Measurements from ENCODE around the gene MKS1. TPM values are rescaled to one million over a fixed set of nuclear protein-coding genes. Genes with fewer than 3 reads are reported as not detected.
A peak's percentile ranks its signal among the peaks of the same experiment; 100 is the strongest.

The MKS1 gene
- total RNA-seq: 10 to 100 TPM; 11.7 to 44.0 (median 15.0) TPM

DNA sequence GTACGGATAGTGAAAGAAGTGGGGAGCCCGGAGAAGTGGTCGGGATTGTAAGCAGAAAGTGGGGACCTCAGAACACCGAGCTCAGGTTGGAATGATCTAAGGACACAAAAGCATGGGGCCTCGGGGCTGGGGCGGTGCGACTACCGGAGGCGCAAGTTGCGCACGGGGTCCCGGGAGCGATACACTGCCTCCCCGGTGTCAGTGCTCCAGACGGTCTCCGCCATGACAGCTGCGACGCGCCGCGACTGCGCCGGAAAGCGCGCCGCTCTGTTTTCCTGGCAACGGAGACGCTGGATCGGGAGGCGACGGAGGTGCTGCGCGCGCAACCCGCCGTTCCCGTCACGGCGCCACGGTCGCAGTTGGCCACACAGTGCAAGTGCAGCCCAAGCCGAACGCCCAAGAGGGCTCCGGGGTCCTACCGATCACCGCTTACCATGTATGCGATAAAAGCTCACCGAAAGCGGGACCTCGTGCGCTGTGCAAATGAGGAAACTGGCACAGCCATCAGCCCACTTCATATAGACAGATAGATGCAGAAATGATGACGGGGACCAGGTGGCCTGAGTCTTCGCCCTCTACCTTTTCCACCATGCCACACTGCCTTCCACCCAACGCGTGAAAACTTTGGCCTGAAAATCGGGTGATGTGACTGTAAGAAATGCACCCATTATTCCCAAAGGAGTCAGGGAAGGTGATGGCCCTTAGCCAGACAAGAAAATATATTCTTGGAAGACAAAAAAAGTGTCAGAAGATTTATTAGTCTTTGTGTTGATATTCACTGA, at the start of gene MKS1:
MKS1 (minus strand) TSS at position 249 of the 782 bp plus-strand sequence; CDS start at position 224, 25 bp downstream.
- WGBS, 2 donors: 3 to 5% methylated on average over 21 to 51 of the region's 56 CpGs

DNA sequence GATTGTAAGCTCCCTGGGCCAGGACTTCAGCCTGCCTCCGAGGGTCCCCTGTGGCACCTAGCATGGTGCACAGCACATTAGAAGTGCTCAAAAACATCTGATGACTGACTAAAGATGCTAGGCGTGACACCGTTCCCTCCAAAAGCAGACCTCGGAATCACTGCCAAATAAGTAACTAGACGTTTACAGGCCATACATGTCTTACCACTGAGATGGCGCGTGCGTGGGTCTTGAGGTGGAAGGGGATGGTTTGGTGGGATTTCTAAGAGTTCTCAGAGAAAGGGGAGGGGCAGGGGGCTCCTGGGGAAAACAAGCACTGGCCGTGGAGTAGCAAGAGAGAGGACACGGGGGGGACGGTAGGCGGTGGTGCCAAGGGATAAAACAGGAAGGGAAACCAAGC, 49.3 kb upstream of the MKS1 start:
- no peaks in the 10 kb centered on the region for H3K27me3 ChIP-seq
- TF ChIP-seq EP300 (IDR thresholded peaks at IDR 0.05) (no peak), POLR2A (IDR thresholded peaks at IDR 0.05) (no peak), POLR2AphosphoS5 (IDR thresholded peaks at IDR 0.05) (no peak)
- TF ChIP-seq, protein P1, sequence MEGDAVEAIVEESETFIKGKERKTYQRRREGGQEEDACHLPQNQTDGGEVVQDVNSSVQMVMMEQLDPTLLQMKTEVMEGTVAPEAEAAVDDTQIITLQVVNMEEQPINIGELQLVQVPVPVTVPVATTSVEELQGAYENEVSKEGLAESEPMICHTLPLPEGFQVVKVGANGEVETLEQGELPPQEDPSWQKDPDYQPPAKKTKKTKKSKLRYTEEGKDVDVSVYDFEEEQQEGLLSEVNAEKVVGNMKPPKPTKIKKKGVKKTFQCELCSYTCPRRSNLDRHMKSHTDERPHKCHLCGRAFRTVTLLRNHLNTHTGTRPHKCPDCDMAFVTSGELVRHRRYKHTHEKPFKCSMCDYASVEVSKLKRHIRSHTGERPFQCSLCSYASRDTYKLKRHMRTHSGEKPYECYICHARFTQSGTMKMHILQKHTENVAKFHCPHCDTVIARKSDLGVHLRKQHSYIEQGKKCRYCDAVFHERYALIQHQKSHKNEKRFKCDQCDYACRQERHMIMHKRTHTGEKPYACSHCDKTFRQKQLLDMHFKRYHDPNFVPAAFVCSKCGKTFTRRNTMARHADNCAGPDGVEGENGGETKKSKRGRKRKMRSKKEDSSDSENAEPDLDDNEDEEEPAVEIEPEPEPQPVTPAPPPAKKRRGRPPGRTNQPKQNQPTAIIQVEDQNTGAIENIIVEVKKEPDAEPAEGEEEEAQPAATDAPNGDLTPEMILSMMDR (IDR thresholded peaks at IDR 0.05): no peak
- H3K4me3 ChIP-seq: no peak overlapping the region
- no peak overlapping the region for H3K27ac ChIP-seq
- no peaks in the 10 kb centered on the region for H3K36me3 ChIP-seq
- DNase-seq: no peak
- no peak for ATAC-seq (ENCODE audit: low FRiP score in 2 of 2)
- WGBS, 2 donors: 76 to 77% methylated on average over 12 of the region's 12 CpGs
- H3K9me3 ChIP-seq: no peaks in the 10 kb centered on the region
- H3K4me1 ChIP-seq: no peaks in the 10 kb centered on the region

More for the DNA sequence above, at the start of gene MKS1:
- DNase-seq (peak; percentile 96 to 100), ATAC-seq (ENCODE audit: low FRiP score in 2 of 2) (peak; percentile 98 to 100)
- H3K9me3 ChIP-seq: no peaks in the 10 kb centered on the region
- peak within 1 kb of the TSS; percentile 74 to 89 (median 84) for H3K27ac ChIP-seq
- peaks cover 9 to 14% (median 10%) of the 10 kb centered on the region in 4 donors for H3K4me1 ChIP-seq
- H3K4me3 ChIP-seq: peak within 1 kb of the TSS; percentile 74 to 79 (median 74)
- TF ChIP-seq POLR2A (IDR thresholded peaks at IDR 0.05) (peak in 3 of 4 donors; percentile 56 to 84 (median 59)), EP300 (IDR thresholded peaks at IDR 0.05) (no peak), POLR2AphosphoS5 (IDR thresholded peaks at IDR 0.05) (peak; percentile 85 to 93)
- TF ChIP-seq, protein P1 (IDR thresholded peaks at IDR 0.05): peak; percentile 78 to 96 (median 90)
- H3K36me3 ChIP-seq: peaks cover 0 to 20% (median 3%) of the 10 kb centered on the region in 4 donors
- H3K27me3 ChIP-seq: no peaks in the 10 kb centered on the region

DNA sequence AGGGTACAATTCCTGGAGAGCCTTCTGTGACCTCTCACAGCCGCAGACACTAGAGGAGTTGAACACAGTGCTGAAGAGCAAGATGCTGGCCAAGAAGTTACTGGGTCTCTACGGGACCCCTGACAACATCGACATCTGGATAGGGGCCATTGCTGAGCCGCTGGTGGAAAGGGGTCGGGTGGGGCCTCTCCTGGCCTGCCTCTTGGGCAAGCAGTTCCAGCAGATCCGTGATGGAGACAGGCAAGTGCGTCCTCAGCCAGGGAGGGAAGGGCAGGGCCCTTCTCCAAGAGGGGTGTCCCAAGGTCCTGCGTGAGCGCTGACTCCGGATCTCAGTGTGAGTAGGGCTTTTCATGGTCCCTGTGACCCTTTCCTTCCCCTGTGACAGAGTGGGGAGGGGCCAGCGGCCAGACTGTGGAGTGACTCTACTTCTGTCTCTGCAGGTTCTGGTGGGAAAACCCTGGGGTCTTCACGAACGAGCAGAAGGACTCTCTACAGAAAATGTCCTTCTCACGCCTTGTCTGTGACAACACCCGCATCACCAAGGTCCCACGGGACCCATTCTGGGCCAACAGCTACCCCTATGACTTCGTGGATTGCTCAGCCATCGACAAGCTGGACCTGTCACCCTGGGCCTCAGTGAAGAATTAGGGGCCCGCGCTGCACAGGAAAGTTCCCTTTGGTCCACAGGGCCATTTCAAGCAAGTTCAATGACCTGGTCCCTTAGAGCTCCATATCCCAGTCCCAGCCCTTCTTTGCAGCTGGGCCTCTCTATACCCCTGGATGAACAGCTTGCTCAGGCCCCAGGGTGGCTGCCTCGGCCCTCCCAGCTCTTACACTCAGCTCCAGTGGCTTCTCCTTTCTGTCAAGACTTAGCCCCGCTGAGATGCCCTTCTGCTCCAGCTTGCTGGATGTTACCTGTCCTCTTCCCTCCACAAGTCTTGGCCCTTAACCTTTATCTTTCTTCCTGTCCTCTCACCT, 48.6 kb upstream of the MKS1 start:
- Histone ChIP-seq H3K27me3 (no peaks in the 10 kb centered on the region), H3K9me3 (no peaks in the 10 kb centered on the region), H3K4me3 (no peak overlapping the region), H3K4me1 (no peaks in the 10 kb centered on the region), H3K36me3 (no peaks in the 10 kb centered on the region), H3K27ac (no peak overlapping the region)
- WGBS, 2 donors: 69 to 75% methylated on average over 14 to 19 of the region's 22 CpGs
- ATAC-seq (ENCODE audit: low FRiP score in 2 of 2) (no peak), DNase-seq (no peak)
- TF ChIP-seq EP300 (IDR thresholded peaks at IDR 0.05) (no peak), POLR2AphosphoS5 (IDR thresholded peaks at IDR 0.05) (no peak)

DNA sequence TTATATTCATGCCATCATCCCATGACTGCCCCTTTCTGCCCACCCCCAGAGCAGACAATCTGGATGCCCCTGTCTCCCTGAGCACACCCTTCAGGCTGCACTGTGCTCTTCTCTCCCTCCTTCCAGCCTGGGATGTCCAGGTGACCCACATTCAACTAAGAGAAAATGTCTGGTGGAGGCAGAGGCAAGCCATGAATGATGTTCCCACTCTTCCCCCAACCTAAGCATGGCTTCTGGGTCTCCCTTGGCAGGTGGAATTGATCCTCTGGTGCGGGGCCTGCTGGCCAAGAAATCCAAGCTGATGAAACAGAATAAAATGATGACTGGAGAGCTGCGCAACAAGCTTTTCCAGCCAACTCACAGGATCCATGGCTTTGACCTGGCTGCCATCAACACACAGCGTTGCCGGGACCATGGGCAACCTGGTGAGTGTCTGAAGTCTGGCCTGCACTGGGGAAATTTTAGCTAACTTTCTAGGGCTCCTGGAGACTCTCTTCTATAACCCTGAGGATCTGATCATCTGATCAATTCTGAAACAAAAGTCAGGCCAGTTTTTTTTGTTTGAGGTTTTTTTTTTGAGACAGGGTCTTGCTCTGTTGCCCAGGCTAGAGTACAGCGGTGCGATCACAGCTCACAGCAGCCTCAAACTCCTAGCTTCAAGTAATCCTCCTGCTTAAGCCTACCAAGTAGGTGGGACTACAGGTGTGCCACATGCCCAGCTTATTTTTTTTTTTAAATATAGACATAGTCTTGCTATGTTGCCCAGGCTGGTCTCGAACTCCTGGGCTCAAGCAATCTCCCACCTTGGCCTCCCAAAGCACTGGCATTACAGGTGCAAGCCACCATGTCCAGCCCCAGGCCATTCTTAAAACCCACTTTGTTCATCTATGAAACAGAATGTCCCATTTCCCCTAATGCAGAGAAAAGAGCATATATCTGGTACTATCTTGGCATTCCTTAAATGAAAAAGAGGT, 47.1 kb upstream of the MKS1 start:
- Histone ChIP-seq H3K36me3 (no peaks in the 10 kb centered on the region), H3K27me3 (no peaks in the 10 kb centered on the region), H3K27ac (no peak overlapping the region), H3K4me1 (no peaks in the 10 kb centered on the region), H3K9me3 (no peaks in the 10 kb centered on the region), H3K4me3 (no peak overlapping the region)
- 84 to 88% methylated on average over 7 of the region's 7 CpGs for WGBS, 2 donors
- no peak for ATAC-seq (ENCODE audit: low FRiP score in 2 of 2)
- DNase-seq: no peak
- TF ChIP-seq POLR2AphosphoS5 (IDR thresholded peaks at IDR 0.05): no peak
- TF ChIP-seq EP300 (IDR thresholded peaks at IDR 0.05): no peak

DNA sequence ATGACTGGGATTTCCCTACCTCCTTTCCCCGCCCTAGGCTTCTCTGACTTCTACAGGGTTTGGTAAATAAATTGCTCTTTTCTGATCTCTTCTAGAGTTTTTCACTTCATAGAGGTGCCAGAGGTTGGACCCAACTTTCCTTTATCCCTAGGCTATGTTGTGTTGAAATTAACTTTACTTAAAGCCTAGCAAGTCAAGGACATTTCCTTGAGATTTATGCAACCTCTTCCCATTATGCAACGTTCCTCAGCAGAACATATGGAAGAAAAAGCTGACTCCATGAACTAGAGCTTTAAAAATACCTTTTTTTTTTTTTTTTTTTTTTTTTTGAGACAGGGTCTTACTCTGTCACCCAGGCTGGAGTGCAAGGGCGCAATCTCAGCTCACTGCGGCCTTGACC, 46.2 kb upstream of the MKS1 start:
- Histone ChIP-seq H3K4me3 (no peak overlapping the region), H3K27me3 (no peaks in the 10 kb centered on the region), H3K27ac (no peak overlapping the region), H3K36me3 (no peaks in the 10 kb centered on the region), H3K4me1 (no peaks in the 10 kb centered on the region), H3K9me3 (no peaks in the 10 kb centered on the region)
- DNase-seq (no peak), ATAC-seq (ENCODE audit: low FRiP score in 2 of 2) (no peak)
- WGBS, 2 donors: 77% methylated on average over 4 of the region's 4 CpGs
- TF ChIP-seq POLR2AphosphoS5 (IDR thresholded peaks at IDR 0.05): no peak

All from upper lobe of left lung (tissue), 6 donors.